Body of pancreas (tissue), 4 donors: ENCODE data around the gene IL17RB. TPM values are rescaled to one million over a fixed set of nuclear protein-coding genes. Genes with fewer than 3 reads are reported as not detected.

ENCODE experiments used
- ATAC-seq: fragments of 150-250 bp; one replicate; pipeline ENCODE4 v1.9.1; 2016
- DNase-seq, 4 donors: peaks; one replicate each; pipeline ENCODE4 v3.0.0-alpha.2; 2019
- H3K27ac ChIP-seq, 4 donors: fragments of 200-600 bp; sonication (generic); 1 replicate in 3 of 4; 2 replicates in 1 of 4; pipeline versions ENCODE4 v1.5.1 to v1.6.1; 2016 to 2019; ENCODE audit warnings: mild to moderate bottlenecking in 1 of 4, mixed read lengths in 1 of 4, moderate library complexity in 1 of 4
- H3K27me3 ChIP-seq, 2 donors: fragments of 200-600 bp; sonication (generic); one replicate each; pipeline ENCODE4 v1.6.0; 2016; ENCODE audit warnings: mild to moderate bottlenecking in 1 of 2
- H3K36me3 ChIP-seq, 2 donors: fragments of 200-600 bp; sonication (generic); replicated peaks in 1 of 2; 2 replicates each; pipeline ENCODE4 v1.5.1; 2016; ENCODE audit warnings: low read depth in 2 of 2; ENCODE audit not compliant: insufficient read depth in 1 of 2
- H3K4me1 ChIP-seq: fragments of 200-600 bp; sonication (generic); one replicate; pipeline ENCODE4 v1.6.0; 2016
- H3K4me3 ChIP-seq, 2 donors: fragments of 200-600 bp; sonication (generic); 1 replicate in 1 of 2; 2 replicates in 1 of 2; pipeline ENCODE4 v1.5.1; 2016 to 2019
- H3K9me3 ChIP-seq, 3 donors: fragments of 200-600 bp; sonication (generic); 1 replicate in 2 of 3; 2 replicates in 1 of 3; pipeline ENCODE4 v1.5.1; 2016
- POLR2A ChIP-seq, 3 donors: fragments of 450-650 bp; IDR thresholded peaks; one replicate each; pipeline ENCODE4 v1.6.1; 2016; ENCODE audit warnings: antibody characterized with exemption in 3 of 3, mild to moderate bottlenecking in 2 of 3
- WGBS, 2 donors: methylation state at CpG; one replicate each; pipeline ENCODE4 v1.1.5; 2017; 5-methylcytosine and 5-hydroxymethylcytosine counted together
- intact Hi-C: fragments of 100-400 bp; cut with DNase I; formaldehyde crosslinking; loops from one replicate; pipeline ENCODE4 v1.15.1; 2023
- total RNA-seq, 2 donors: library from RNA; depleted of rRNA; stranded (reverse); fragments of >200 nt; gene quantifications; one replicate each; pipeline ENCODE4 v1.1.0, GENCODE V29; 2016
- TF ChIP-seq, protein P1 (sequence below), 7 experiments: fragments of 450-650 bp in 4 of 7; fragments of 200-600 bp in 3 of 7; sonication (generic) in 3 of 7; IDR thresholded peaks; one replicate each; pipeline ENCODE4 v1.5.1; 2016 to 2019; ENCODE audit warnings: antibody characterized with exemption in 7 of 7

Gene IL17RB
- total RNA-seq, 2 donors from 2014 or later = 16.5 to 17.6 TPM

DNA sequence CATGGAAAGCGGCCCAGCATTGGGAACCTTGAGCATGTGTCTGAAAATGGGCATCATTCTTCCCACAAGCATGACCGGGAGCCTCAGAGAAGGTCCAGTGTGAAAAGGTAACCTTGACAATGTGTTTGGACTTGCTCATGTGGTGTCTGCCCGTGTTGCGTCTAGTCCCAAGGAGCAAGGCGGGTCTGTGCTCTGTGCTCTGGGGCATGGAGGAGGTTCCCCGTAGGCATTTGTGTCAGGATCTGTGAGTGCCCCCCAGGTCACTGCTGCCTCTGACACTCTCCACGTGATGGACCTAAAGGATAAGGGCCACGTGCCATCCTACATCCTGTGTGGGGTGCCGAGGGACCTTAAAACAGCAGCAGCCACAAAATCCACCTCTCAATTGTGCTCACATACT, 45.0 kb upstream of the IL17RB start:
- H3K36me3 ChIP-seq = no peaks in the 10 kb centered on the region
- H3K4me3 ChIP-seq = no peak overlapping the region
- H3K27me3 ChIP-seq = no peaks in the 10 kb centered on the region
- no peak overlapping the region for H3K27ac ChIP-seq
- no peak for TF ChIP-seq POLR2A (IDR thresholded peaks at IDR 0.05)
- TF ChIP-seq, protein P1, sequence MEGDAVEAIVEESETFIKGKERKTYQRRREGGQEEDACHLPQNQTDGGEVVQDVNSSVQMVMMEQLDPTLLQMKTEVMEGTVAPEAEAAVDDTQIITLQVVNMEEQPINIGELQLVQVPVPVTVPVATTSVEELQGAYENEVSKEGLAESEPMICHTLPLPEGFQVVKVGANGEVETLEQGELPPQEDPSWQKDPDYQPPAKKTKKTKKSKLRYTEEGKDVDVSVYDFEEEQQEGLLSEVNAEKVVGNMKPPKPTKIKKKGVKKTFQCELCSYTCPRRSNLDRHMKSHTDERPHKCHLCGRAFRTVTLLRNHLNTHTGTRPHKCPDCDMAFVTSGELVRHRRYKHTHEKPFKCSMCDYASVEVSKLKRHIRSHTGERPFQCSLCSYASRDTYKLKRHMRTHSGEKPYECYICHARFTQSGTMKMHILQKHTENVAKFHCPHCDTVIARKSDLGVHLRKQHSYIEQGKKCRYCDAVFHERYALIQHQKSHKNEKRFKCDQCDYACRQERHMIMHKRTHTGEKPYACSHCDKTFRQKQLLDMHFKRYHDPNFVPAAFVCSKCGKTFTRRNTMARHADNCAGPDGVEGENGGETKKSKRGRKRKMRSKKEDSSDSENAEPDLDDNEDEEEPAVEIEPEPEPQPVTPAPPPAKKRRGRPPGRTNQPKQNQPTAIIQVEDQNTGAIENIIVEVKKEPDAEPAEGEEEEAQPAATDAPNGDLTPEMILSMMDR (IDR thresholded peaks at IDR 0.05) = no peak
- no peak for DNase-seq
- peaks cover 4% of the 10 kb centered on the region for H3K4me1 ChIP-seq
- no peak for ATAC-seq
- no peaks in the 10 kb centered on the region for H3K9me3 ChIP-seq
- 87 to 89% methylated on average over 8 to 9 of the region's 9 CpGs for WGBS, 2 donors
- intact Hi-C loops = no loop called here

DNA sequence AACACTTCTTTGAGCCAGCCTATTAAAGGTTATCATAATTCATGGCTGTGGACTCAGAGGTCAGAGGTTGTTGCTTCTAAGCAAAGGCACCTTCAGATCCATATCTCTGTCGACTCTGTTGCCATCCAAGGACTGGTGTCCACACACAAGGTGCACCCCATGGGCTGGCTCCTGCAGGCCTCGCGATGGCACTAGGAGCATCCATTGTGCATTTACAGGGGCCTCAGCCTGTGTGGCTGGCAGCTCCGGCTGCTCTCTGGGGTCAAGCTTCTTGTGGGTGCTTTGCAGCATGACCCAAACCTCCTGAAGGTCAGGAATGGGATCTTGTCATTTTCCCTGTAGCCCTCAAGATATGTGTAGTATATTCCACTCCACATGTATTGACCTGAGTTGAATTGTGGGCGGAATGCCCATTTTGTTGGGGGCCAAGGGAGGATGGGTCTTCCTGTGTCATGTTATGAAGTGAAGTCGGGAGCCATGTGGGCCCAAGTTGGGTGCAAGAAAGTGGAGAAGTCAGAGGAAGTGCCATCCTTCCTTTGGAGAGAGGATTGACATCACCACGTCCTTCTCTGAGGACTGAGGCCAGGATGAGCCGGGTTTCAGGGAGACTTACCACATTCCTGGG, 44.0 kb upstream of the IL17RB start:
- H3K36me3 ChIP-seq = no peaks in the 10 kb centered on the region

DNA sequence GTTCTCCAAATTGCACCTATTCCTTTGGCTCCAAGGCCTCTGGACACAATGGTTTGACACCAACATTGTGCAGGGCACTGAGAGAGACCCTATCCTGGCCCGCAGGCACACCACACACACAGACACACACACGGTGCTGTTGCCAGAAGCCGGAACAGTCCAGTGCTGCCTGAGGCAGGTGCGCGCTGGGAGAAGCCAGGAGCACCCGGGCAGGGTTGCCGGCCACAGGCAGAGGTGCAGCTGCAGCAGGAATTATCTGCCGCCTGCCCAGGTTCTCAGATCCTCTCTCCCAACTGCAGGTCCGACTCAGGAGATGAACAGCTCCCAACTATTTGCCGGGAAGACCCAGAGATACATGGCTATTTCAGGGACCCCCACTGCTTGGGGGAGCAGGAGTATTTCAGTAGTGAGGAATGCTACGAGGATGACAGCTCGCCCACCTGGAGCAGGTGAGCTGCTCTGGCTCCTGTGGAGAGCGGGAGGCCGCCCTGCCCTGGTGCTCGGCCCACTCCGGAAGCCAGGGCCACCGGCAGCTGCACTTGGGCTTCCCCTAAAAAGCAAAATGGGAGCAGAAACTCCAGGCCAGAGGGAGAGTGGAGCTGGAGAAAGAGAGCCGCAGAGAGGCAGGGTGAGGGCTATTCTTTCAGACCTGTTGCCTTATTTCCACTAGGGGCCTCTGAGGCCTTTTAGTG, 43.1 kb upstream of the IL17RB start:
- Histone ChIP-seq H3K27ac (no peak overlapping the region), H3K9me3 (no peaks in the 10 kb centered on the region), H3K4me3 (no peak overlapping the region), H3K4me1 (peaks cover 21% of the 10 kb centered on the region), H3K27me3 (no peaks in the 10 kb centered on the region), H3K36me3 (no peaks in the 10 kb centered on the region)
- DNase-seq (no peak), ATAC-seq (no peak)
- WGBS, 2 donors = 86 to 93% methylated on average over 16 to 18 of the region's 18 CpGs
- intact Hi-C loops = no loop called here
- TF ChIP-seq, protein P1 (IDR thresholded peaks at IDR 0.05) = no peak

More for the DNA sequence above, 44.0 kb upstream of the IL17RB start:
- H3K27me3 ChIP-seq = no peaks in the 10 kb centered on the region
- WGBS, 2 donors = 91 to 95% methylated on average over 8 of the region's 8 CpGs
- no peak for DNase-seq
- no peak overlapping the region for H3K4me3 ChIP-seq
- intact Hi-C loops = no loop called here
- no peak overlapping the region for H3K27ac ChIP-seq
- peaks cover 14% of the 10 kb centered on the region for H3K4me1 ChIP-seq
- ATAC-seq = no peak
- TF ChIP-seq, protein P1 (IDR thresholded peaks at IDR 0.05) = no peak
- no peak for TF ChIP-seq POLR2A (IDR thresholded peaks at IDR 0.05)
- no peaks in the 10 kb centered on the region for H3K9me3 ChIP-seq

DNA sequence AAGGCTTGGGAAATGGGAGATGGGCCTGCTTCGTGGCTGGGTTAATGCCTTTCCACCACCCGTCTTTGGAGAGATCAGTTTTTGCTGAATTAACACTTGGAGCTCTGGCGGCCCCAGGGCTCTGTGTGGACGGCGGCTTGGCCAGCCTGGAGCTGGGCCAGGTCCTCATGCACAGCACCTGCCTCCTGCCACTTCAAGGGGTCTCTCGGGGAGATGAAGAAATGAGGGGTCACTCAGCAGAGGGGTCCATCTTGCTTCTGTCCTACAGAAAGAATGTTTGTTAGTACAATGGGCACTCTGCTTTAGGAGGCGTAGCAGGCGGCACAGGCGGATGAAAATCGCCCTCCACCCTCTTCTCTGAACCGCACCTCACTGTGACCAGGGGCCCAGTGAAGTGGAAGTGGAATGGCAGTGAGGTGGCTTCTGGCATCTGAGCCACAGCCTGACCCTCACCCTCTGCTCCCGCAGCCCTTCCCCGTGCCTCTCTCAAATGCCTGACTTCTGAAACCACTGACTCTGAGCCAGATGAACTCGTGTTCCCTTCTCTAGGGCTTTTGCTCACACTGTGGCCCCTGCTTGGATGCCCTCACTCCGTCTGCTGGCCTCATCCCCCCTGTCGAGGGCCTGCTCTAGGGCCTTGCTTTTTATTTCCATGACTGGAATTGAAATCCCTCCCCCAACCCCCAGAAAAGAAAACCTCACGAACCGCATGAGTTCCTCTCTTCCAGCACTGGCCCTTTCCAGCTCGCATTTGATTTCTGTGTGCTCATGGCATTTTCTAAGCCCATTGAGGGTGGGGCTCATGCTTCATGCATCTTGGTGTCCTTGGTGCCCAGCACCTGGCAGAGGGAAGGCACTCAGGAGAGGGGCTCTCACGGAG, 42.3 kb upstream of the IL17RB start:
- no peak overlapping the region for H3K27ac ChIP-seq
- H3K4me1 ChIP-seq = peaks cover 21% of the 10 kb centered on the region
- H3K9me3 ChIP-seq = no peaks in the 10 kb centered on the region
- no peaks in the 10 kb centered on the region for H3K27me3 ChIP-seq
- H3K4me3 ChIP-seq = no peak overlapping the region
- H3K36me3 ChIP-seq = no peaks in the 10 kb centered on the region
- no peak for TF ChIP-seq POLR2A (IDR thresholded peaks at IDR 0.05)
- TF ChIP-seq, protein P1 (IDR thresholded peaks at IDR 0.05) = no peak
- intact Hi-C loops = no loop called here
- ATAC-seq (no peak), DNase-seq (no peak)
- WGBS, 2 donors = 69% methylated on average over 18 to 20 of the region's 20 CpGs
